ENCODE data around the gene CRACDL.
"Not testable (repeated sequence)": the region's sequence is repeated elsewhere in the genome, so short reads cannot be mapped to it uniquely, and the experiment has no call there.

The CRACDL gene

DNA sequence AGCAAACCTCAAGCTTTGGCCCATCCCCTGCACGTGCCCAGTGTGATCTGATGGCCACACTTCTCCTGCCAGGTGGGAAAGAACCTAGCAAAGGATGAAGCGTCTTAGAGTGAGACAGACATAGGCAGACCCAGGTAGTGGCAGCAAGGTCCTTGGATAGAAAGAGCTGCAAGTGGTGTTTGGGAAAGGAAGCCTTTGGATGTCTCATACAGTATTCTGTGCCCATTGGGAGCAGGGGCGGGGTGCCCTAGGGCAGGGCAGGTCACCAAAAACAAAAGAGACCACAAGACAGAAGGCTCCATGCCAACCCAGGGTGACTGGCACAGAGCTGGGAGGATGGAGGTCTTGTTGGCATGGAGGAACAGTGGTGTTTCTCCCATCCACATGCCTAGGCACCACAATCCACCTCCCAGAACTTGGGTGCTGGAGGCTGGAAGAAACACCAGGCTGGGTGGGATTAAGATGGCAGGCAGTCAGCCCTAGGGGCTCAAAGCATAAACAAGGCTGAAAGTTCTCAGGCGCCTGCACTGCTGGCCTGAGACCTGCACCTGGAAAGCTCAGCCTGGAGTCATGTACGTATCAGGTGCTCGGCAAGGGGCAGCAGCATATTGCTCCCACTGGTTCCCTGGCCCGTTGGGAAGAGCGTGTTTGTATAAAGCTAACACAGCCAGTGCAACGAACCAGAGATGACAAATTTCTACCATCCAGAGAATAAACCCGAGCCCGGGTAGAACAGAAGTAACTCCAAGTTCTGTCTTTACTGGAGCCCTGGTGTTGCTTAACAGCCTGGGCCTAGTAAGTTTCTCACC, 52.9 kb downstream of the CRACDL start:
- no peak for DNase-seq (ENCODE audit: low read depth, low spot score)

DNA sequence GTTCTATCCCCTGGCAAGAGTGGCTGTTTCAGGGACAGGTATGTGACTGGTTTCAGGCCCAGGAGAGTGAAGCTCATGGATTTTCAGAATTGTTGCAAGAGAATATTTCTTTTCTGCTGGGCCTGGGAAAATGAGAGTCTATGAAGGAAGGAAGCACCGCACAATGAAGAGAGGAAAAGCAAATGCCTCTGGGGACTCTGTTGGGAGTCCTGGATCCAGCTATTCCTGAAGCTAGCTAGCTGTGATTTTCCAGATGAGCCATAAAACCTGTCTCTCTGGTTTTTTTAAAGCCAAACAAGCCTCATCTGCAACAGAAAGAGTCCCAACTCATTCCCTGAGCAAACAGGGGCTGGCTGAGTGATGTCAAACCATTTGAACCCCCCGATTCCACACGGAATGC, 53.7 kb downstream of the CRACDL start:
- no peak for DNase-seq (ENCODE audit: low read depth, low spot score)

DNA sequence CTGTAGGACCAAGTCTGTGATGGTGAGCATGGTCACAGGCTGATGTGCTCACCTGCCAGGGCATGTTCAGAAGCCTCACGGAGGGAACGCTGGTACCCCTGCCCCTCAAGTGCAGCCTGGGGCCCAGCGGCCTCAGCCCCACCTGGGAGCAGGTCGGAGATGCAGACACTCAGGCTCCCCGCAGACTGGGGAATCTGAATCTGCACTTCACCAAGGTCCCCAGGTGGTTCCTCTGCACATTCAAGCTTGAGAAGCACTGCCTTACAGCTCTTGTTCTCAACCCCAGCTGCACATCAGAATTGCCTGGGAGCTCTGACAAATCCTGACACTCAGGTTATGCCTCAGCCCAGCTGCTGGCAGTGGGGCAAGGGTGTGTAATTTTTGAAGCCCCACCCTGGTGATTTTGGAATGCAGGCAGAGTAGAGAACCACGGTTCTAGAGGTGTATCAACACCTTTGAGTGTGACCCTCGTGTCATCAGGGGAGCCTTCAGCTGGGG, 54.8 kb downstream of the CRACDL start:
- no peak for DNase-seq (ENCODE audit: low read depth, low spot score)

DNA sequence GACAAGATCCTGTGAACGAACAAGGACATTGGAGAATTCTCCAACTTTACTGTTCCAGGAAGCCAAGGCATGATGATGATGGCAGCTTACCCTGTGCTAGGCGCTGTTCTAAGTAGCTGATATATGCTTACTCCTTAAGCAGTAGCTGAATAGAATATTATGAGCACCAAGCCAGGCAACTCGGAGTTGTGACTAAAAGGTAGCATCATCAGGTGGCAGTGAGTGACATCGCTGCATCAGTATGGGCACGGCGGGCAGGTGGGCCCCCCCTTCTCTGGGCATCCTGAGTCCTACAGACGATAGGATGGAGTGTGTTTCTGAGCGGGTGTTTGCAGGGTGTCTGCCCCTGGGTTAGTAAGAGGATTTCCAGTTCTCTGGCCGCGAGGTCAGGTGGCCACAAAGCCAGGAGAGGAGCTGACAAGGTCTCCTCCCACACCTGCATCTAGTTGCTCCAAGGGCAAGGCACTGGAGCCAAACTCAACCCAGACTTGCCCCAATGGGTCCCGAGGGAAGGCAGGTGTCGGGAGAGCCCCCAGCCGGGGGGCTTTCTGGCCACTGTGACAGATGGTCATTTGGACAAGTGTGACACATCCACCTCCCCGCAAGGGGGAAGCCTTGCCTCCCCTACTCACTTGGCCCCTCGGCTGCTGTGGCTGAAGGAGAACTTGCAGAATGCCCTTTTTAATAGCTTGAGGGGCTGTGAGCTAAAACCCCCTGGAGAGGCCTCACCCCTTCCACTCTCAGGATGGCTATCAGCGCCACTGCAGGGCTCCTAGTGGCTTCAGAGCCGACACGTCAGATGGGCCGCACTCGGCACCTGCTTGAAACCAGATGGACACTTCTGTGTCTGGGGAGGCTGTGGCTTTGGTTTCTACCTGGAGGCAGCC, 55.5 kb downstream of the CRACDL start:
- peak; percentile 21 for DNase-seq (ENCODE audit: low read depth, low spot score)

DNA sequence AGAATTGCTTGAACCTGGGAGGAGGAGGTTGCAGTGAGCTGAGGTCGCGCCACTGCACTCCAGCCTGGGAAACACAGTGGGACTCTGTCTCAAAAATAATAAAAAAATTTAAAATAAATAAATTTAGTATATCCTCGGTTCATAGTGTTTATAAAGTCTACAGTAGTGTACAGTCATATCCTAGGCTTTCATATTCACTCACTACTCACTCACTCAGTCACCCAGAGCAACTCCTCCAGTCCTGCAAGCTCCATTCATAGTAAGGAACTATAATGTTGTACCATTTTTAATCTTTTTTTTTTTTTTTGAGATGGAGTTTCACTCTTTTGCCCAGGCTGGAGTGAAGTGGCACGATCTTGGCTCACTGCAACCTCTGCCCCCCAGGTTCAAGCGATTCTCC, 58.4 kb downstream of the CRACDL start:
- DNase-seq (ENCODE audit: low read depth, low spot score): not testable (repeated sequence)

DNA sequence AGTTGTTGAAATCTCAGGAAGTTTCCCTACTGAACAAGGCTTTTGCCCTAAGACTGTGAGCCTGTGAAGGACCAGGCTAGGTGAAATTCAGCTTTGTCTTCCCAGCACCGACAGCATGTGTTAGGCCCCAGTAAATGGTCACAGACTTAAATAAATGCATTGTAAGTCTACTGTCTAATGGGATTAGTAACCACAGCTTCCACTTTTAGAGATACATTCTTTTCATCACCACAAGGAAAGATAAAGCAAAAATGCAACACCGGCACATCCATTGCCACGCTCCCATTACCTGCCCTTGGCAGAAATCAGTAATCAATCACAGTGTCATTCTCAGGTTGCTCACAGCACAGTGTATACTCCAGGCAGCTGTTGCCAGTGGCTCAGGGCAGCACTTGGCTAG, 59.3 kb downstream of the CRACDL start:
- DNase-seq (ENCODE audit: low read depth, low spot score): no peak

DNA sequence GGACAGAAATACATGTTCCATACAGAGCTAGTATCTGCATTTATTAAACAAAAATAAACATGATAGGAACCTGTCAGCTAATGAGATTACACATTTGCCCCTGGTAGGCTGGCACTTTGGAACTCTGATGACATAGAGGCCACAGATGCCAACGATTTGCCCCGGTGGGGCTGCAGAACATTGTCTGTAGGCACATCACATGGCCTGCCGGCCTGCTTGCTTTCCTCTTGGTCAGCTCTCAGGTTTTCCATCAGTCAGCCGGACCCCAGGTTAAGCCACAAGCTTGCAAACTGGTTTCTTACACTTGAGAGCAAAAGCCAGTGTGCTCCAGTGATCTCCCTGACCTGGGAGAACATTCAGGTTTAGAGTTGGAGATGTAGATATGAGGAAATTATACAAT, 60.3 kb downstream of the CRACDL start:
- no peak for DNase-seq (ENCODE audit: low read depth, low spot score)

DNA sequence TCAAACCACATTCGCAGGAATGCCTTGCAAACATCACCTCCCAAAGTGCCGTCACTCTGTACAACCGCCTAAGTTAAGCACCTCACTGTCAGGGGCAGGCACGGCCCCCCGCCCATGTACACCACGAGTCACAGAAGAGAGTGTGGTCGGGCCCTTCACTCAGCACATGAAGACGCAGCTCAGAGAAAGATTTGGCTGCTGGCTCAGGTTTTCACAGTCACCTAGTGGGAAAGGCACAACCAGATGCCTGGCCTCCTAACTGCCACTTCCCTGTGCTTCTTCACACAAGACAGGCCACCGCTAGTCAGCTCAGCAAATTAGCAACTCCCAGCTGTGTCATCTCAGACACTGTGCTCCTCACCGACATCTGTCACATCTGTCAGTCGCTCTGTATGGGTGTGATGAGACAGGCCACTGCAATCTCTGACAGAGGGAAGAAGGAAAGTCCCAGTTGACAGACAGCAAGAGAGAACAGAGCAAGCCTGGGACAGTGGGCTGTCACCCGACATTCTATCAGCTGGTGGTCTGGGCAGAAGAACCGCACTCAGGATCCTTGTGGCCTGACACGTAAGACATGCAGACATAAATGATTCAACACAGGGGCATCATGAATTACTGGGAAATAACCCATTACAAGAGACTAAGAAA, 60.8 kb downstream of the CRACDL start:
- DNase-seq (ENCODE audit: low read depth, low spot score): peak; percentile 22

DNA sequence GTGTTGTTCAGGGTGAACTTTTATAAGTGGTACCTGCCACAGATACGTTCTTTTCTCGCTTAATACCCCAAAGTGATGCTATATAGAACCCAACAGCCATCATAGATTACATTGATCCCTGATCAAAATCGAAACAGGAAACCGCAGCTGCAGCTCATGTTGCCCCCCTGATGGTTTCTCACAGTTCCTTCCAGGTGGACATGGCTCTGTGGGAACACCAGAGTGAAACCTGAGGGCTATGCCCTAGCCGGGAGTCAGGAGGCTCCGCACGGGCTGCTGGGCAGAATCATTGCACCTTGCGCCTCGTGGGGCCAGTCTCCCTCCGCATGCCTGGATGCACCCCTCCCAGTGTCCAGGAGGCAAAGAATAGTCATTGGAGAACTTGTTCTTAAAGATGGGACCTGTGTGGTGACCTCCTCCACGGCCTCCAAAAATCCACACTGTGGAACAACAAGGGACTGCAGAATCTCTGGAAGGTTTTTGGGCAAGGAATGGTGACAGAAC, 61.8 kb downstream of the CRACDL start:
- DNase-seq (ENCODE audit: low read depth, low spot score): no peak

DNA sequence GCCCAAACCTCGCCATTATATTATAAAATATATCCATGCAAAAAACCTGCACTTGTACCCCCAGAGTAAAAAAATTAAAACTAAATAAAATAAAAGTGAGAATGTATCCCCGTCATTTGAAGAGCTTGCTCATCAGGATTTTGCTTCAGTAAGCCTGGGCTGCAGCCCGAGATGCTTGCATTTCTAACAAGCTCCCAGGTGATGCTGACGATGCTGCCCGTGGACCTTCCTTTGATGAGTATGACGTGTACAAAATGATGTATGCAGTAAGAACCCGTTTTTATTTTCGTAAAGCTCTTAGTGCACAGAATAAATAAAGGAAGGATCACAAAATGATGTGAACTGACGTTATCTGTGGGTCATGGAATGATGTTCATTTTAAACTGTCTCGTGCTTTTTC, 63.5 kb downstream of the CRACDL start:
- no peak for DNase-seq (ENCODE audit: low read depth, low spot score)

DNA sequence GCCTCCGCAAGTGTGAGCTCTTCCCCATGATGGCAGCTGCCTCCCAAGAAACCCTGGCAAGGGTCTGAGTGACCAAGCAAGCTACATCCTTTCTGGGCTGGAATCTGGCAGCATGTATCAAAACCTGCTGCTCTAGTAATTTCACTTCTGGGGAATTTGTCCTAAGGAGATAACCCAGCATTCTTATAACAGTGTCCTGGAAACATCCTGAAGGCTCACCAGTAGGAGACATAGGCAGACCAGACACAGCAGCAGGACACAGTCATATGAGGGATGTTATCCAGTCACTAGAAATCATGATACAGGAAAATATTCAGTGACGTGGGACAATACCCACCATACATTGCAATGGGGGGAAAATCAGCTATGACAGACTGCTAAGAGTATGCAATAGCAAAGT, 64.5 kb downstream of the CRACDL start:
- no peak for DNase-seq (ENCODE audit: low read depth, low spot score)

DNA sequence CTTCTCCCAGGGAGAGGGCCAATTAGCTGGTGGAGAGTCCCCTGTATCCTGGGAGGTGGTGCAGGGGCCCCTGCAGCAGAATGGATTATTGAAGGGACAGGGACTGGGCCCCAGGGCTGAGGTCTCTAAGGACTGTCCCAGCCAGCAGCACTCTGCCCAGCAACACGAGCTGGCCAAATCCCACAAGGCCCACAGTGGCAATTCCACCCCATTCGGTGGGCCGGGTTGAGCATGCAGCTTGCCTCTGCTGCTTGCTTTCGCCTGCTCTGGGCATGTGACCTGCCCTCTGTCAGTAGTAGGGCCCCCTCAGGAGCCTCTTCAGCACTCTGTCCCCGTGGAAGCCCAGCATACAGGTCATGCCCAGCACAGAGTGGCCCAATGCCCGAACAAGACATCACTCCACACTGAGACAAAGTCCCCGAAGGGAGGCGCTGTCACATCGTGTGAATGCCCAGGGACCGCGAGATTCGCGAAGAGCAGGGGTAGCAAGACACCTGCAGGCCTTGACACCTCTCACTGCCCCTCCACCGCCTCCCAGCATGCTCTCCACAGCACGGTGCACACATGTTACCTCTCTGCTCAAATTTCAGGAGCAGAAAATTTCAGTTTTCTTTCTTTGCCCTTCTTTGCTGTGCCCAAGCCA, 65.4 kb downstream of the CRACDL start:
- no peak for DNase-seq (ENCODE audit: low read depth, low spot score)

DNA sequence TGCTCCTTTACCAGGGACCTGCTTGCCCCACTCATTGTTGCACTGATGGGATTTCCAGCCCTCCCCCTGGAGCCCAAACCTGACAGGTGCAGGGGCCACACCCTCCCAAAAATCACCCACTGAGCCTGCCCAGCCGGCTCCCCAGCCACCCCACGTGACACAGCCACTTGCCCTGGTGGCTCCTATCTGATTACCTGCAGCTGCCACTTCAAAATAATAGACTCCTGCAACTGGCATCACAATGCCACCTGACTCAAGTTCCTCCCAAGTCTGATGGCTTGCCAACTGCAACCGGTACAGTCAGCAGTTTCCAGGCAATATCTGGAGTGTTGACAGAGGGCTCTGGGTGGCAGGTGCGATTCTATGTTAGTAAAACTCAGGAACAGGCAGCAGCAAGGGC, 66.2 kb downstream of the CRACDL start:
- DNase-seq (ENCODE audit: low read depth, low spot score): no peak

DNA sequence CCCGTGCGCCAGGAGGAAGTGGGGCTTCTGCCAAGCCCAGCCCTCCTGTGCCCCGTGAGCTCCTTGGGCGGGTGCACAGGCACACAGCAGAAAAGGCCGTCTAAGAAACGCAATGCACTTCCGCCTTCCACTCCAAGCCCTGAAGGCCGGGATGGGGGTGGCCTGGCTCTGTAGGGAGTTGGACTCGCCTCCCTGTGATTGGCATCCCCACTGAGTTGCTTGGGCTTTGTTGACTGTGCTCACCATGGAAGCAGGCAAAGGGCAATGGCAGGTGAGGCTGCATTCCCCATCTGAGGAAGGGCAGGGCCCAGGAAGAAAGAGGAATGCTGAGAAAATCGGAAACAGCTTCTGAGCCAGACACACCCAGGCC, 66.8 kb downstream of the CRACDL start:
- peak; percentile 81 for DNase-seq (ENCODE audit: low read depth, low spot score)

DNA sequence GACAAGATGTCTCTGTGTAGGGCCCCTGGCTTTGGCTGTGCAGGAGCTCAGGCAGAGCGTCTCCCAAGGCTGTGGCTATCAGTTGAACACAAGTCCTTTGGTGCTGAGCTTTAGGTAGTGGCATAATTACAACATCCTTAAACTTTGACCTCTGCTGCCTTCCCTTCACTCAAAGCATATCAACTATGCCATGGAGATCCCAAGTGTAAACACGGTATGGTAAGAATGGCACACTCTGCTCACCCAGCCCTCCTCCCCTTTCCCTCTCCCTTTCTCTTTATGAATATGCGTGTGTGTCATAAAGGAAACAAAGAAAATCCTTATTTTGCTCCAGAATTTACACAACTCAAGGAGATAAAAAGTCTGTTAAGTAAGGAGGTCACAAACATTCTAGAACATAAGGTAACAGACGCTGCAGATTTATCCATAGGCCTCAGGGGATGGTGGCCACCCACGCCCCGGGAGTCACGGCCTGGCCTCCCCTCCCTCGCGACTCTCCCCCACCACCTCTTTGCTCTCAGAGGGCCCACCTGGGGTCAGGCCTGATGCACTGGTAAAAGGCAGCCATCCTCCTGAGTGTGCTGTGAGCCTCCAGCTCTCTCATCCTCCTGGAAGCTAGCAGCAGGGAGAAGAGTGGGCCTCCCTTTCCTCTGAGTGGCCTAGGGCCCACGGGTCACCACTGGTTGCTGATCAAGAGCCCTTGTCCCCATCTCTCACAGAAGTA, 67.3 kb downstream of the CRACDL start:
- DNase-seq (ENCODE audit: low read depth, low spot score): no peak

DNA sequence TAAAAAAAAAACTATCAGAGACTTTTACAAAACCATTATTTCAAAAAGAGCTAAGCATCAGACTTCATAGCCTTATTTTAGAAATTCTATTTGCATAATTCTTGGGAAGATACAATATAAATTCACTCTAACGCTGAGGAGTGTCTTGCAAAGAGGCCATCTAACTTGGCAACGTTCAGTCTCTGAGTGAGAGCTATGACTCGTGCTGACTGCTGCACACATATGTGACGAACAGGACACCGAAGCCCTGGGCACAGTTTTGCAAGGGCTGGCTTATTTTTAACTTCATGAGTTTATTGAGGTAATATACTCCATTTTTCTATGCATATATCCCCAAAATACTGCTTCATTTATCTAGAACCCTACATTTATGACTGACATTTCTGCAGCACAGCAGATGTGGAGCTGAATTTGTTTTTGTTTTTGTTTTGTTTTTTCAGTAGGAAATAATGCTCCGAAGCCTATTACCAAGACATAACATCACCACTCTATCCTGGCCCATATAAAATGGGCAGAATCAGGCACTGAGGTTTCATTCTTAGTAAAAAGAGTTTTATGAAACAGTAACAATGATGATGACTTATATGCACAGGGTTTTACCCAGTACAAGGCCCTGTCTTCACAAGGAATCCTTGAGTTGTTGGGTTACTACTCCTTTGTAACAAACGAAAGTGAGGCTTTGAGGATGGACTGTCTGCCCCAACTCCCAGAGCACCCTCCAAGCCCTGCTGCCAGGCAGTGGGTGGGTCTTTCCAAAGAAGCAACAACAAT, 68.3 kb downstream of the CRACDL start:
- DNase-seq (ENCODE audit: low read depth, low spot score): no peak

DNA sequence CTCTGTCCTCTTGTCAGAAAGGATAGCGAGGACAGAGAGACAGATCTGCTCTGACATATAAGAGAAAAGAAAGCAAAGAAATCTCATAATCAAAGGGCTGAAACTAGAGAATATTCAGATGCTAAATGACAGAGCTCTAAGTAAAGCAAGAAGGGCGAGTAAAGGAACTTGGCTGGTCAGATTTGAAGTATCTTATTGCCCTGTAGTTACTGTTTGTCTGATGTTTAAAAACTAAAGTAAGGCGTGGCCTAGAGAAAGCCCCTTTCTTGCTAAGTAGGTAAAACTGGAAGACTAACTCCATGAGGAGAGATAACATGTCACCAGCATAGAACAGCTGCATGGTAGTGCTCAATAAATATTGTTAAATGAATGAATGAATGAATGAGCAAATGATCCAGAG, 70.0 kb downstream of the CRACDL start:
- DNase-seq (ENCODE audit: low read depth, low spot score): no peak

DNA sequence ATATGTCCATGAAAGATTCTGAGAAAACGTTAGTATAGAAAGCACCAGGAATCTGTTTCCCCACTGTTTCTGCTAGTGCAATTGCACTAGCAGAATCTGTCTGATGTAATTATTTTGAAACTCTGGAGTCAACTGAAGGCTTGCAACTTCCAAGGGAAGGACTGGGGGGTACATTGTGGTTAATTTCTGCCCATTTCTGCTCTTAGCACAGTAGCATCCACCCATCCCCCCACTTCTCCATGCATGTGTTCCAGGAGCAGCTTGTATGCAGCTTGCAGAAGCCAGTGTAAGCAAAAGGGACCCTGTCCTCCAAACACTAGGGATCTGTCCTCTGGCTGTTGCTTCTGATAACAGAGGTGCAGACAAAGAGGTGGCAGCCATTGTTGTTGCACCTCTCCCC, 74.4 kb downstream of the CRACDL start:
- DNase-seq (ENCODE audit: low read depth, low spot score): no peak

DNA sequence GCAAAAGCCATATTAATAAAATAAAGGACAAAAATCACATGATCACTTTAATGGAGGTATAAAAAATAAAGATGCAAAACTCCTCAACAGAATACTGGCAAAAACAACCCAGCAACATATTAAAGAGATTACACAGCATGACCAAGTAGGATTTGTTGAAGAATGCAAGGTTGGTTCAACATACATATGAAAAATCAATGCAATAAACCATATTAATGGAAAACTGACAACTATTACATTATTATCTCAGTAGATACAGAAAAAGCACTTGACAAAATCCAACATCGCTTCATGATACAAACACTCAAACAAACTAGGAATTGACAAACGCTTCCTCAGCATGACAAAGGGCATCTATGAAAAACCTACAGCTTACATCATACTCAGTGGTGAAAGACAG, 76.7 kb downstream of the CRACDL start:
- no peak for DNase-seq (ENCODE audit: low read depth, low spot score)

DNA sequence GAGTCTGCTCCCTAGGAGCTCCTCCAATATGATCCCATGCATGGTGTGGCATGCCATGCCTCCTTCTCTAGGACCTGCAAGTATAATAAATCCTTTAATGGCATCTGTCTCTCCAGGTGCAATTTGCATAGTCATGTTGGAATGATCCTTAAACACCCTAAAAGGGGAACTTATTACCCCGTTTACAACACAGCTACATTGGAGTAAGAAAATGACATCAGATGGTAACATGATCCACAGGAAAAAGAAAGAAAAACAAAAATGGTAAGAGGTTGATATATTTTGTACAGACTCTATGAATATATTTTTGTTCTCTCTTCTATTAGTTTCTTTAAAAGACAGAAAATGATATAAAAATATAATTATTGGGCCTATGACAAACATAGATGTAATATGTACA, 79.0 kb downstream of the CRACDL start:
- no peak for DNase-seq (ENCODE audit: low read depth, low spot score)
